A549 (cell line): ENCODE data around the gene FRMD8. TPM values are rescaled to one million over a fixed set of nuclear protein-coding genes. Genes with fewer than 3 reads are reported as not detected.

ENCODE experiments used
- ATAC-seq, 2 experiments: fragments of 200-7000 bp in 1 of 2; fragments of >200 bp in 1 of 2; cut with Nextera tagmentation in 1 of 2; cut with Tn5 transposase in 1 of 2; 3 replicates each; pipeline versions ENCODE4 v1.8.0 to v1.9.1; 2018 to 2020; ENCODE audit warnings: mild to moderate bottlenecking in 1 of 2, moderate library complexity in 1 of 2
- CTCF ChIA-PET: fragments of 300-600 bp; sonication (Branson Sonifier 250); formaldehyde crosslinking; extraction: SDS; loops from one replicate; lab custom pipeline; 2021; ENCODE audit warnings: antibody characterized with exemption, inconsistent platforms; lab: Yijun Ruan, JAX
- POLR2A ChIA-PET: fragments of 350-600 bp; formaldehyde crosslinking; extraction: SDS; loops from one replicate; lab custom pipeline; 2021; ENCODE audit warnings: antibody characterized with exemption, inconsistent platforms; lab: Yijun Ruan, JAX
- DNase-seq, 2 experiments: peaks; one replicate each; pipeline versions ENCODE4 v3.0.0 to v3.0.0-alpha.2; 2011 to 2016; ENCODE audit warnings: low read depth in 1 of 2, low spot score in 1 of 2
- FAIRE-seq: peaks from 2 replicates; lab custom pipeline; 2011; peaks lifted over from hg19 to GRCh38; lab: Jason Lieb, UNC
- H3K27ac ChIP-seq, 2 experiments: fragments of >200 bp; sonication (Bioruptor Twin); formaldehyde crosslinking; 3 replicates each; pipeline ENCODE4 v1.5.1; 2016 to 2017
- H3K4me1 ChIP-seq: fragments of >200 bp; sonication (Bioruptor Twin); formaldehyde crosslinking; 3 replicates; pipeline ENCODE4 v1.6.1; 2016
- H3K4me2 ChIP-seq: fragments of >200 bp; sonication (Bioruptor Twin); formaldehyde crosslinking; 3 replicates; pipeline ENCODE4 v1.6.1; 2016
- H3K4me3 ChIP-seq: fragments of >200 bp; sonication (Bioruptor Twin); formaldehyde crosslinking; 3 replicates; pipeline ENCODE4 v1.5.1; 2016
- H3K9me3 ChIP-seq: fragments of >200 bp; sonication (Bioruptor Twin); formaldehyde crosslinking; 3 replicates; pipeline ENCODE4 v1.6.1; 2016
- ATOH8 ChIP-seq: fragments of 250-450 bp; sonication (Bioruptor Pico); IDR thresholded peaks from 2 replicates; pipeline ENCODE4 v1.5.0; 2020; ENCODE audit warnings: low read depth, mild to moderate bottlenecking, moderate library complexity
- BHLHE40 ChIP-seq: IDR thresholded peaks from 2 replicates; pipeline ENCODE4 v1.6.1; 2012; ENCODE audit warnings: low read depth, low read length, inconsistent platforms
- CEBPB ChIP-seq, 2 experiments: fragments of >200 bp in 1 of 2; sonication (Bioruptor Twin) in 1 of 2; formaldehyde crosslinking in 1 of 2; IDR thresholded peaks; 2 replicates each; pipeline ENCODE4 v1.6.1; 2012 to 2016
- CHD4 ChIP-seq: fragments of 200-600 bp; sonication (generic); IDR thresholded peaks from 2 replicates; pipeline ENCODE4 v1.6.1; 2016; ENCODE audit warnings: antibody characterized with exemption, mild to moderate bottlenecking, borderline replicate concordance
- EP300 ChIP-seq, 2 experiments: fragments of >200 bp; sonication (Bioruptor Twin); formaldehyde crosslinking; IDR thresholded peaks; 2 replicates in 1 of 2; 3 replicates in 1 of 2; pipeline ENCODE4 v1.6.1; 2016 to 2017
- ESRRA ChIP-seq: fragments of 150-350 bp; IDR thresholded peaks from 2 replicates; pipeline ENCODE4 v1.6.1; 2014; ENCODE audit warnings: mild to moderate bottlenecking, low read length, borderline replicate concordance
- FOSL2 ChIP-seq, 2 experiments: fragments of 450-650 bp in 1 of 2; fragments of >200 bp in 1 of 2; sonication (Bioruptor Twin) in 1 of 2; formaldehyde crosslinking; IDR thresholded peaks; 2 replicates each; pipeline versions ENCODE4 v1.5.0 to v1.6.1; 2016 to 2020; ENCODE audit warnings: mild to moderate bottlenecking in 1 of 2, moderate library complexity in 1 of 2
- FOXS1 ChIP-seq: fragments of 250-450 bp; sonication (Bioruptor Pico); IDR thresholded peaks from 2 replicates; pipeline ENCODE4 v1.5.0; 2020; ENCODE audit warnings: mild to moderate bottlenecking, moderate library complexity
- GATA3 ChIP-seq: IDR thresholded peaks from 2 replicates; pipeline ENCODE4 v1.6.1; 2012; ENCODE audit warnings: borderline replicate concordance
- HES2 ChIP-seq: fragments of >200 bp; sonication (Bioruptor Twin); formaldehyde crosslinking; IDR thresholded peaks from 2 replicates; pipeline ENCODE4 v1.6.1; 2016
- HOXB5 ChIP-seq: fragments of 250-450 bp; sonication (Bioruptor Pico); IDR thresholded peaks from 2 replicates; pipeline ENCODE4 v1.5.0; 2020; ENCODE audit warnings: mild to moderate bottlenecking, moderate library complexity
- JUNB ChIP-seq: fragments of >200 bp; sonication (Bioruptor Twin); formaldehyde crosslinking; IDR thresholded peaks from 2 replicates; pipeline ENCODE4 v1.6.1; 2016
- KDM1A ChIP-seq: fragments of 200-600 bp; sonication (generic); IDR thresholded peaks from 2 replicates; pipeline ENCODE4 v1.6.1; 2016; ENCODE audit warnings: low read depth, mild to moderate bottlenecking
- MAFK ChIP-seq: fragments of 450-650 bp; IDR thresholded peaks from 2 replicates; pipeline ENCODE4 v1.6.1; 2014; ENCODE audit not compliant: partially characterized antibody
- PHF8 ChIP-seq: fragments of 200-600 bp; sonication (generic); IDR thresholded peaks from 2 replicates; pipeline ENCODE4 v1.6.1; 2016; ENCODE audit warnings: low read depth, mild to moderate bottlenecking, antibody characterized with exemption, moderate library complexity, borderline replicate concordance
- POLR2AphosphoS2 ChIP-seq: conservative IDR thresholded peaks from 2 replicates; pipeline ENCODE4 v1.6.1; 2012; ENCODE audit warnings: low read length, improper control_type of control experiment, inconsistent platforms
- RAD21 ChIP-seq, 2 experiments: fragments of >200 bp in 1 of 2; sonication (Bioruptor Twin) in 1 of 2; formaldehyde crosslinking in 1 of 2; IDR thresholded peaks in 1 of 2; conservative IDR thresholded peaks in 1 of 2; 2 replicates in 1 of 2; 3 replicates in 1 of 2; pipeline ENCODE4 v1.6.1; 2012 to 2018; ENCODE audit warnings: inconsistent platforms in 1 of 2
- REST ChIP-seq: fragments of 200-600 bp; sonication (generic); IDR thresholded peaks from 2 replicates; pipeline ENCODE4 v1.6.1; 2016; ENCODE audit warnings: antibody characterized with exemption, mild to moderate bottlenecking, moderate library complexity
- RFX5 ChIP-seq: fragments of 450-650 bp; IDR thresholded peaks from 2 replicates; pipeline ENCODE4 v1.7.1; 2014; ENCODE audit warnings: antibody characterized with exemption, mild to moderate bottlenecking, moderate library complexity
- RNF2 ChIP-seq: fragments of 200-600 bp; sonication (generic); IDR thresholded peaks from 2 replicates; pipeline ENCODE4 v1.6.1; 2016; ENCODE audit warnings: low read depth, mild to moderate bottlenecking, antibody characterized with exemption, moderate library complexity, borderline replicate concordance
- TFCP2L1 ChIP-seq: fragments of 250-450 bp; sonication (Bioruptor Pico); IDR thresholded peaks from 2 replicates; pipeline ENCODE4 v1.5.0; 2021; ENCODE audit warnings: mild to moderate bottlenecking
- ZNF302 ChIP-seq: fragments of 250-450 bp; sonication (Bioruptor Pico); IDR thresholded peaks from 2 replicates; pipeline ENCODE4 v1.9.0; 2021; ENCODE audit warnings: inconsistent platforms, mild to moderate bottlenecking, moderate library complexity
- ZSCAN20 ChIP-seq: fragments of 250-450 bp; sonication (Bioruptor Pico); IDR thresholded peaks from 2 replicates; pipeline ENCODE4 v1.8.0; 2022; ENCODE audit warnings: mild to moderate bottlenecking, moderate library complexity
- WGBS: methylation state at CpG from one replicate; pipeline ENCODE4 v1.1.6; 2017; ENCODE audit errors: missing lambda C conversion rate; 5-methylcytosine and 5-hydroxymethylcytosine counted together
- polyA plus RNA-seq, 4 experiments: library from polyadenylated mRNA; depleted of rRNA in 3 of 4; stranded (reverse); fragments of >200 nt; fragmentation: RNase III in 1 of 4; extraction: RNeasy Plus Mini Kit Qiagen cat#74134 plus additional on column Dnase treatment in 1 of 4; gene quantifications; 2 replicates in 3 of 4; 3 replicates in 1 of 4; pipeline ENCODE4 v1.2.3, GENCODE V29; 2011 to 2017
- TF ChIP-seq, protein P1 (sequence below): fragments of >200 bp; sonication (Bioruptor Twin); formaldehyde crosslinking; IDR thresholded peaks from 3 replicates; pipeline ENCODE4 v1.6.1; 2016
- TF ChIP-seq, protein P2 (sequence below): fragments of >200 bp; sonication (Bioruptor Twin); formaldehyde crosslinking; IDR thresholded peaks from 3 replicates; pipeline ENCODE4 v1.5.1; 2016

Gene FRMD8
- polyA plus RNA-seq, 2 of the 4 experiments (the other 2 are of a cell fraction): 12.9 to 20.0 TPM

GRCh38 chr11:65420979-65421793, 34.7 kb downstream of the FRMD8 start (continued):
- TF ChIP-seq ESRRA (peak; percentile 93), POLR2AphosphoS2 (peak; percentile 90; the same call in 1 of the 2 replicates), KDM1A (no peak)

- Histone ChIP-seq H3K27ac (peak overlapping the region; percentile 97 to 100), H3K4me3 (peak overlapping the region; percentile 95), H3K4me1 (peaks cover 38% of the 10 kb centered on the region), H3K4me2 (peak overlapping the region; percentile 89), H3K9me3 (no peaks in the 10 kb centered on the region)
- ChIA-PET CTCF (interaction anchor here (1.3 to 17.0 kb wide), 6 partner anchors 10 to 89 kb away, joined by 3 to 208 read pairs (median 4); partner anchors contain the start of genes FRMD8 and SLC25A45), POLR2A (interaction anchor here (0.5 to 17.5 kb wide), 32 partner anchors 4 to 643 kb away, joined by 3 to 756 read pairs (median 6); partner anchors contain the start of genes DPF2, FRMD8, MALAT1 and NEAT1)
- DNase-seq (peak in 1 of 2 experiments; percentile 99), FAIRE-seq (no peak), ATAC-seq (peak; percentile 2 to 4; a peak in 4 of 6 replicates)
- WGBS: 1% methylated on average over 25 of the region's 68 CpGs
- TF ChIP-seq FOXS1 (CRISPR knock-in tag): peak; percentile 82; the same call in 1 of the 2 replicates
- no peak for TF ChIP-seq HES2
- TF ChIP-seq ZNF302 (CRISPR knock-in tag): no peak
- TF ChIP-seq EP300 (IDR thresholded peaks at IDR 0.05): peak; percentile 76 to 90; a peak in 3 of 5 replicates
- no peak; the same call in 1 of the 2 replicates for TF ChIP-seq FOSL2 (IDR thresholded peaks at IDR 0.05)
- peak; percentile 91 for TF ChIP-seq FOSL2 (CRISPR knock-in tag; IDR thresholded peaks at IDR 0.05)
- TF ChIP-seq, protein P1, sequence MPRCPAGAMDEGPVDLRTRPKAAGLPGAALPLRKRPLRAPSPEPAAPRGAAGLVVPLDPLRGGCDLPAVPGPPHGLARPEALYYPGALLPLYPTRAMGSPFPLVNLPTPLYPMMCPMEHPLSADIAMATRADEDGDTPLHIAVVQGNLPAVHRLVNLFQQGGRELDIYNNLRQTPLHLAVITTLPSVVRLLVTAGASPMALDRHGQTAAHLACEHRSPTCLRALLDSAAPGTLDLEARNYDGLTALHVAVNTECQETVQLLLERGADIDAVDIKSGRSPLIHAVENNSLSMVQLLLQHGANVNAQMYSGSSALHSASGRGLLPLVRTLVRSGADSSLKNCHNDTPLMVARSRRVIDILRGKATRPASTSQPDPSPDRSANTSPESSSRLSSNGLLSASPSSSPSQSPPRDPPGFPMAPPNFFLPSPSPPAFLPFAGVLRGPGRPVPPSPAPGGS: no peak; the same call in 2 of the 3 replicates
- peak; percentile 81 for TF ChIP-seq GATA3
- TF ChIP-seq REST: no peak; the same call in none of the 2 replicates
- peak; percentile 76 for TF ChIP-seq HOXB5 (CRISPR knock-in tag)
- TF ChIP-seq TFCP2L1 (CRISPR knock-in tag): peak; percentile 50; the same call in 1 of the 2 replicates
- no peak; a peak in 1 of 4 replicates for TF ChIP-seq CEBPB (IDR thresholded peaks at IDR 0.05)
- TF ChIP-seq ATOH8: peak; percentile 9; the same call in 1 of the 2 replicates
- TF ChIP-seq JUNB: no peak
- TF ChIP-seq KDM1A: no peak
- TF ChIP-seq, protein P2, sequence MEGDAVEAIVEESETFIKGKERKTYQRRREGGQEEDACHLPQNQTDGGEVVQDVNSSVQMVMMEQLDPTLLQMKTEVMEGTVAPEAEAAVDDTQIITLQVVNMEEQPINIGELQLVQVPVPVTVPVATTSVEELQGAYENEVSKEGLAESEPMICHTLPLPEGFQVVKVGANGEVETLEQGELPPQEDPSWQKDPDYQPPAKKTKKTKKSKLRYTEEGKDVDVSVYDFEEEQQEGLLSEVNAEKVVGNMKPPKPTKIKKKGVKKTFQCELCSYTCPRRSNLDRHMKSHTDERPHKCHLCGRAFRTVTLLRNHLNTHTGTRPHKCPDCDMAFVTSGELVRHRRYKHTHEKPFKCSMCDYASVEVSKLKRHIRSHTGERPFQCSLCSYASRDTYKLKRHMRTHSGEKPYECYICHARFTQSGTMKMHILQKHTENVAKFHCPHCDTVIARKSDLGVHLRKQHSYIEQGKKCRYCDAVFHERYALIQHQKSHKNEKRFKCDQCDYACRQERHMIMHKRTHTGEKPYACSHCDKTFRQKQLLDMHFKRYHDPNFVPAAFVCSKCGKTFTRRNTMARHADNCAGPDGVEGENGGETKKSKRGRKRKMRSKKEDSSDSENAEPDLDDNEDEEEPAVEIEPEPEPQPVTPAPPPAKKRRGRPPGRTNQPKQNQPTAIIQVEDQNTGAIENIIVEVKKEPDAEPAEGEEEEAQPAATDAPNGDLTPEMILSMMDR: 0 out of 3 replicates have a peak, but pooled peaks have one; percentile 17
- no peak; a peak in 1 of 5 replicates for TF ChIP-seq RAD21 (conservative IDR thresholded peaks at IDR 0.05 in 1 of 2, IDR thresholded peaks at IDR 0.05 in 1 of 2)
- 0 out of 2 replicates have a peak, but pooled peaks have one; percentile 2 for TF ChIP-seq PHF8
- no peak for TF ChIP-seq RFX5
- no peak for TF ChIP-seq RNF2
- TF ChIP-seq BHLHE40: peak; percentile 68
- no peak for TF ChIP-seq MAFK
- TF ChIP-seq ZSCAN20 (CRISPR knock-in tag): no peak
- no peak for TF ChIP-seq CHD4
Observed at GRCh38 chr11:65421794-65422632, 35.6 kb downstream of the FRMD8 start.
